Mucosa of stomach (tissue), 1 donor: ENCODE data around the gene PHAF1.

ENCODE experiments used
- H3K27me3 ChIP-seq: one replicate; pipeline ENCODE4 v1.7.0; 2013; ENCODE audit warnings: mild to moderate bottlenecking, low read length; ENCODE audit not compliant: control insufficient read depth, insufficient read depth
- H3K36me3 ChIP-seq: one replicate; pipeline ENCODE4 v1.7.0; 2013; ENCODE audit warnings: low read length; ENCODE audit not compliant: control insufficient read depth, insufficient read depth
- H3K4me1 ChIP-seq: one replicate; pipeline ENCODE4 v1.7.0; 2013; ENCODE audit warnings: mild to moderate bottlenecking, low read length; ENCODE audit not compliant: control insufficient read depth, insufficient read depth
- H3K4me3 ChIP-seq: one replicate; pipeline ENCODE4 v1.7.0; 2013; ENCODE audit warnings: low read length
- H3K9ac ChIP-seq: one replicate; pipeline ENCODE4 v1.7.0; 2013; ENCODE audit warnings: mild to moderate bottlenecking, low read length, moderate library complexity
- H3K9me3 ChIP-seq: one replicate; pipeline ENCODE4 v1.7.0; 2013; ENCODE audit warnings: mild to moderate bottlenecking, low read length, moderate library complexity; ENCODE audit not compliant: control insufficient read depth
- donor health status: Pancreatic carcinoma.

PHAF1 gene

GRCh38 chr16:67150833-67151396, 41.2 kb downstream of the PHAF1 start, which contains the start of gene B3GNT9:
TSS of gene B3GNT9 (minus strand) at chr16:67150998. CDS start at chr16:67150485, 513 bp downstream.
- Histone ChIP-seq H3K9me3 (no peaks in the 10 kb centered on the region), H3K27me3 (no peaks in the 10 kb centered on the region), H3K4me3 (peak within 1 kb of the TSS; percentile 57), H3K36me3 (peaks cover 3% of the 10 kb centered on the region), H3K9ac (peak within 1 kb of the TSS; percentile 72), H3K4me1 (peaks cover 16% of the 10 kb centered on the region)

GRCh38 chr16:67151431-67152097, 41.8 kb downstream of the PHAF1 start:
- Histone ChIP-seq H3K4me3 (no peak overlapping the region), H3K4me1 (peaks cover 23% of the 10 kb centered on the region), H3K27me3 (no peaks in the 10 kb centered on the region), H3K36me3 (no peaks in the 10 kb centered on the region), H3K9ac (peak overlapping the region; percentile 72), H3K9me3 (no peaks in the 10 kb centered on the region)

- no peaks in the 10 kb centered on the region for H3K36me3 ChIP-seq
These were observed 45.0 kb downstream of the PHAF1 start for GRCh38 chr16:67154578-67155294.

GRCh38 chr16:67155295-67156142, 45.8 kb downstream of the PHAF1 start:
- H3K27me3 ChIP-seq: no peaks in the 10 kb centered on the region
- no peak overlapping the region for H3K4me3 ChIP-seq
- no peaks in the 10 kb centered on the region for H3K9me3 ChIP-seq
- no peaks in the 10 kb centered on the region for H3K36me3 ChIP-seq
- peak overlapping the region; percentile 33 for H3K9ac ChIP-seq
- peaks cover 45% of the 10 kb centered on the region for H3K4me1 ChIP-seq

More at GRCh38 chr16:67154578-67155294, 45.0 kb downstream of the PHAF1 start:
- Histone ChIP-seq H3K9me3 (no peaks in the 10 kb centered on the region), H3K4me3 (no peak overlapping the region), H3K27me3 (no peaks in the 10 kb centered on the region), H3K9ac (no peak overlapping the region), H3K4me1 (peaks cover 45% of the 10 kb centered on the region)

GRCh38 chr16:67156143-67156844, 46.6 kb downstream of the PHAF1 start:
- no peaks in the 10 kb centered on the region for H3K27me3 ChIP-seq
- no peak overlapping the region for H3K4me3 ChIP-seq
- H3K9me3 ChIP-seq: no peaks in the 10 kb centered on the region
- H3K4me1 ChIP-seq: peaks cover 43% of the 10 kb centered on the region
- H3K9ac ChIP-seq: no peak overlapping the region
- no peaks in the 10 kb centered on the region for H3K36me3 ChIP-seq

DNA sequence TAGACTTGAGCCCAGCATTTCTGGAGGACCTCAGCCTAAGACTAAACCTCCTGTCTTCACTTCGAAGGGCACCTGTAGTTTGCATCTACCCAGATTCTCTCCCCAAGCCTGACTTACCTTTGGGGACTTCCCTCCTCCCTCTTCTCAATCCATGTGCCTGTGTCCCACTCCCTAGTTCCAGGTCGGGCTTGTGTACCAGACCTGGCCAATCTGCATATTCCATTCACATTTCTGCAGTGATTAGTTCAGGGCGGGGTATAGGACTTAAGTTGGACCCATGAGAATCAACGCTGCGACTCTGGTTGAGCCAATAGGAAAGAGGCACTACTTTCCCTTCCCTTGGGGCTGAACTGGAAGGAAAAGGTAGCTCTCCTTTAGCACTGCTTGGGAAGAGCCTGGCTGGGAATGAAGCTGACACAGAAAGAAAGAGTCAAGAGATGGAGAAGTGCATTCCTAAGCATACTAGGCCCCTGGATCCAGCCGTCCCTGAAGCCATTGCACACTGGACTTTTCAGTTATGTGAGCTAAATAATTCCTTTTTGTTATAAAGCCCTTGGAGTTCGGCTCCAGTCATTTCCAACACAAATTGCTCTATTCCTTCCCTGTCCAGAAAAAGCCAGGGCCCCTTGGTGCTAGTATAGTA, 47.5 kb downstream of the PHAF1 start:
- no peaks in the 10 kb centered on the region for H3K9me3 ChIP-seq
- H3K27me3 ChIP-seq: no peaks in the 10 kb centered on the region
- H3K36me3 ChIP-seq: no peaks in the 10 kb centered on the region
- H3K4me1 ChIP-seq: peaks cover 44% of the 10 kb centered on the region
- no peak overlapping the region for H3K4me3 ChIP-seq
- no peak overlapping the region for H3K9ac ChIP-seq

DNA sequence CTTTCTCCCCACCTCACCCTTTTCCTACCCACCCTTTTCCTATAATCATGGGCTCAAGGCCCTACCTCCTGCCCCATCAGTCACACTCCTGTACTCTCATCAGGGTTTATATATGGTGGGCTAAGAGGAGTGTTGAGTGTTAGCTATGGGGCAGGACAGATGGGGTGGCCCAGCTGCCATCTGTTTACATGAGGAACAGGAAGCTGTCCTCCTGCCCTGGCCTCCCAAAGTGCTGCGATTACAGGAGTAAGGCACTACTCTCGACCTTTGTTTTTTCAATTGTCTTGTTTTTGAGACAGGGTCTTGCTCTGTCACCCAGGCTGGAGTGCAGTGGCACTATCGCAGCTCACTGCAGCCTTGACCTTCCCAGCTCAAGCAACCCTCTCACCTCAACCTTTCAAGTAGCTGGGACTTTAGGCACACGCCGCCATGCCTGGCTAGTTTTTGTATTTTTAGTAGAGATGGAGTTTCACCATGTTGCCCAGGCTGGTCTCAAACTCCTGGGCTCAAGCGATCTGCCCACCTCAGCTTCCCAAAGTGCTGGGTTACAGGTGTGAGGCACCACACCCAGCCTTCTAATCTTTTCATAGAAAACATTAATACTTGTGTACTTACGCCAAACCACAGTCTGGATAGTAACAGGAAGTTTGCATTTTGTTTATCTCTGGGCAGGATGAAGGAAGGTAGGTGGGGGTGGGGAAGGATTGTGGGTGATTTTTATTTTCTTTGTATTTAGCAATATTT, 48.3 kb downstream of the PHAF1 start:
- Histone ChIP-seq H3K9me3 (no peaks in the 10 kb centered on the region), H3K36me3 (no peaks in the 10 kb centered on the region), H3K4me1 (peaks cover 44% of the 10 kb centered on the region), H3K9ac (peak overlapping the region; percentile 99), H3K4me3 (peak overlapping the region; percentile 86), H3K27me3 (no peaks in the 10 kb centered on the region)

GRCh38 chr16:67158637-67159600, 49.2 kb downstream of the PHAF1 start:
- H3K9me3 ChIP-seq: no peaks in the 10 kb centered on the region
- peaks cover 47% of the 10 kb centered on the region for H3K4me1 ChIP-seq
- H3K36me3 ChIP-seq: no peaks in the 10 kb centered on the region
- peaks cover 7% of the 10 kb centered on the region for H3K27me3 ChIP-seq
- peak overlapping the region; percentile 86 for H3K4me3 ChIP-seq
- peak overlapping the region; percentile 99 for H3K9ac ChIP-seq

- Histone ChIP-seq H3K4me1 (peaks cover 49% of the 10 kb centered on the region), H3K9ac (no peak overlapping the region), H3K9me3 (no peaks in the 10 kb centered on the region), H3K36me3 (peaks cover under 1% of the 10 kb centered on the region), H3K4me3 (no peak overlapping the region), H3K27me3 (peaks cover 18% of the 10 kb centered on the region)
These were observed 51.9 kb downstream of the PHAF1 start for GRCh38 chr16:67161595-67162058.
